ENCODE data around the gene DNAJC1.
"Not testable (repeated sequence)": the region's sequence is repeated elsewhere in the genome, so short reads cannot be mapped to it uniquely, and the experiment has no call there.

Gene DNAJC1

GRCh38 chr10:21822273-21822672 lies 181.3 kb downstream of the DNAJC1 start:
- DNase-seq, result not testable (repeated sequence)

- no peak for DNase-seq
These were observed 182.6 kb downstream of the DNAJC1 start for GRCh38 chr10:21820952-21821351.

- not testable (repeated sequence) for DNase-seq
These were observed 185.1 kb downstream of the DNAJC1 start for GRCh38 chr10:21818416-21818815.

- no peak for DNase-seq
These were observed 188.7 kb downstream of the DNAJC1 start for GRCh38 chr10:21814866-21815265.

GRCh38 chr10:21813946-21814345 lies 189.6 kb downstream of the DNAJC1 start:
- no peak for DNase-seq

- DNase-seq, result no peak
These were observed 192.3 kb downstream of the DNAJC1 start for GRCh38 chr10:21811245-21811585.

GRCh38 chr10:21810582-21811244 lies 192.8 kb downstream of the DNAJC1 start:
- DNase-seq, result no peak

GRCh38 chr10:21808550-21808949 lies 195.0 kb downstream of the DNAJC1 start:
- no peak for DNase-seq

- no peak for DNase-seq
These were observed 196.3 kb downstream of the DNAJC1 start for GRCh38 chr10:21807180-21807579.

GRCh38 chr10:21803374-21803773 lies 200.2 kb downstream of the DNAJC1 start:
- no peak for DNase-seq

GRCh38 chr10:21801609-21802008 lies 201.9 kb downstream of the DNAJC1 start:
- no peak for DNase-seq

GRCh38 chr10:21797984-21798765 lies 205.4 kb downstream of the DNAJC1 start:
- DNase-seq, result no peak

- DNase-seq, result no peak
These were observed 206.0 kb downstream of the DNAJC1 start for GRCh38 chr10:21797533-21797932.

- no peak for DNase-seq
These were observed 212.3 kb downstream of the DNAJC1 start for GRCh38 chr10:21791276-21791675.

GRCh38 chr10:21776883-21777282 lies 226.6 kb downstream of the DNAJC1 start:
- no peak for DNase-seq

- no peak for DNase-seq
These were observed 232.3 kb downstream of the DNAJC1 start for GRCh38 chr10:21771219-21771618.

GRCh38 chr10:21769041-21769440 lies 234.5 kb downstream of the DNAJC1 start:
- DNase-seq, result no peak

- no peak for DNase-seq
These were observed 238.9 kb downstream of the DNAJC1 start for GRCh38 chr10:21764466-21765189.

GRCh38 chr10:21760332-21760731 lies 243.2 kb downstream of the DNAJC1 start:
- no peak for DNase-seq

GRCh38 chr10:21759232-21759631 lies 244.3 kb downstream of the DNAJC1 start:
- peak; percentile 30 for DNase-seq

GRCh38 chr10:21758696-21759095 lies 244.8 kb downstream of the DNAJC1 start:
- no peak for DNase-seq

GRCh38 chr10:21758239-21758638 lies 245.3 kb downstream of the DNAJC1 start:
- DNase-seq, result peak; percentile 30

GRCh38 chr10:21757185-21757901 lies 246.2 kb downstream of the DNAJC1 start:
- DNase-seq, result no peak
